ENCODE results near the gene RING1. TPM values are rescaled to one million over a fixed set of nuclear protein-coding genes. Genes with fewer than 3 reads are reported as not detected.

Gene RING1
- total and polyA plus RNA-seq, 2 donors from 2014 or later: 47.2 to 48.6 TPM

GRCh38 chr6:33185190-33185589 is 23.1 kb upstream of the RING1 start:
- Histone ChIP-seq H3K36me3 (ENCODE audit: control insufficient read depth in 2 of 3, insufficient read depth in 3 of 3, low read length in 3 of 3) (no peaks in the 10 kb centered on the region), H3K27ac (ENCODE audit: low read depth in 2 of 2, low read length in 2 of 2) (no peak overlapping the region), H3K9me3 (ENCODE audit: control insufficient read depth in 2 of 3, insufficient read depth in 1 of 3, low read length in 3 of 3) (no peaks in the 10 kb centered on the region), H3K4me3 (ENCODE audit: low read length in 3 of 3) (no peak overlapping the region), H3K4me1 (ENCODE audit: control insufficient read depth in 2 of 3, insufficient read depth in 2 of 3, low read depth in 1 of 3, low read length in 3 of 3) (no peaks in the 10 kb centered on the region), H3K9ac (ENCODE audit: low read length in 3 of 3) (no peak overlapping the region), H3K27me3 (ENCODE audit: control insufficient read depth, insufficient read depth, low read length) (no peaks in the 10 kb centered on the region)
- DNase-seq (peak in 1 of 5 donors; percentile 70), FAIRE-seq (no peak)
- TF ChIP-seq CTCF (IDR thresholded peaks at IDR 0.05; ENCODE audit: borderline replicate concordance, extremely low read depth, insufficient read depth): no peak
- intact Hi-C loops (cut with DNase I): no loop called here

- FAIRE-seq (no peak), DNase-seq (no peak)
- Histone ChIP-seq H3K27me3 (ENCODE audit: control insufficient read depth, insufficient read depth, low read length) (no peaks in the 10 kb centered on the region), H3K9ac (ENCODE audit: low read length in 3 of 3) (no peak overlapping the region), H3K4me1 (ENCODE audit: control insufficient read depth in 2 of 3, insufficient read depth in 2 of 3, low read depth in 1 of 3, low read length in 3 of 3) (no peaks in the 10 kb centered on the region), H3K27ac (ENCODE audit: low read depth in 2 of 2, low read length in 2 of 2) (no peak overlapping the region), H3K9me3 (ENCODE audit: control insufficient read depth in 2 of 3, insufficient read depth in 1 of 3, low read length in 3 of 3) (no peaks in the 10 kb centered on the region), H3K36me3 (ENCODE audit: control insufficient read depth in 2 of 3, insufficient read depth in 3 of 3, low read length in 3 of 3) (no peaks in the 10 kb centered on the region), H3K4me3 (ENCODE audit: low read length in 3 of 3) (no peak overlapping the region)
- intact Hi-C loops (cut with DNase I): no loop called here
- TF ChIP-seq CTCF (IDR thresholded peaks at IDR 0.05; ENCODE audit: borderline replicate concordance, extremely low read depth, insufficient read depth): no peak
These were observed 22.6 kb upstream of the RING1 start for GRCh38 chr6:33185654-33186187.

- no peak overlapping the region for H3K4me3 ChIP-seq (ENCODE audit: low read length in 3 of 3)
- no peaks in the 10 kb centered on the region for H3K36me3 ChIP-seq (ENCODE audit: control insufficient read depth in 2 of 3, insufficient read depth in 3 of 3, low read length in 3 of 3)
- DNase-seq (no peak), FAIRE-seq (no peak)
- peaks cover 0 to 3% (median 1%) of the 10 kb centered on the region in 3 donors for H3K4me1 ChIP-seq (ENCODE audit: control insufficient read depth in 2 of 3, insufficient read depth in 2 of 3, low read depth in 1 of 3, low read length in 3 of 3)
- H3K27ac ChIP-seq (ENCODE audit: low read depth in 2 of 2, low read length in 2 of 2): no peak overlapping the region
- no peak for TF ChIP-seq CTCF (IDR thresholded peaks at IDR 0.05; ENCODE audit: borderline replicate concordance, extremely low read depth, insufficient read depth)
- peaks cover 4% of the 10 kb centered on the region for H3K27me3 ChIP-seq (ENCODE audit: control insufficient read depth, insufficient read depth, low read length)
- H3K9ac ChIP-seq (ENCODE audit: low read length in 3 of 3): no peak overlapping the region
- H3K9me3 ChIP-seq (ENCODE audit: control insufficient read depth in 2 of 3, insufficient read depth in 1 of 3, low read length in 3 of 3): no peaks in the 10 kb centered on the region
- intact Hi-C loops (cut with DNase I): no loop called here
These were observed 20.5 kb upstream of the RING1 start for GRCh38 chr6:33187809-33188208.

GRCh38 chr6:33189164-33189563 is 19.1 kb upstream of the RING1 start:
- peaks cover 0 to under 1% (median 0%) of the 10 kb centered on the region in 3 donors for H3K36me3 ChIP-seq (ENCODE audit: control insufficient read depth in 2 of 3, insufficient read depth in 3 of 3, low read length in 3 of 3)
- no peak overlapping the region for H3K9ac ChIP-seq (ENCODE audit: low read length in 3 of 3)
- no peak overlapping the region for H3K27ac ChIP-seq (ENCODE audit: low read depth in 2 of 2, low read length in 2 of 2)
- no peak overlapping the region for H3K4me3 ChIP-seq (ENCODE audit: low read length in 3 of 3)
- no peak for TF ChIP-seq CTCF (IDR thresholded peaks at IDR 0.05; ENCODE audit: borderline replicate concordance, extremely low read depth, insufficient read depth)
- H3K9me3 ChIP-seq (ENCODE audit: control insufficient read depth in 2 of 3, insufficient read depth in 1 of 3, low read length in 3 of 3): no peaks in the 10 kb centered on the region
- peaks cover 4% of the 10 kb centered on the region for H3K27me3 ChIP-seq (ENCODE audit: control insufficient read depth, insufficient read depth, low read length)
- intact Hi-C loops (cut with DNase I): no loop called here
- DNase-seq: no peak
- no peak for FAIRE-seq
- H3K4me1 ChIP-seq (ENCODE audit: control insufficient read depth in 2 of 3, insufficient read depth in 2 of 3, low read depth in 1 of 3, low read length in 3 of 3): peaks cover 0 to 4% (median 4%) of the 10 kb centered on the region in 3 donors
